Right lobe of liver (tissue), 4 donors: ENCODE data around the gene LRSAM1.

ENCODE experiments used
- POLR2A ChIP-seq: fragments of 450-650 bp; IDR thresholded peaks from one replicate; pipeline ENCODE4 v1.6.1; 2017; ENCODE audit warnings: antibody characterized with exemption, mild to moderate bottlenecking
- TF ChIP-seq, protein P1 (sequence below), 4 donors: fragments of 200-600 bp in 3 of 4; fragments of 450-650 bp in 1 of 4; IDR thresholded peaks; one replicate each; pipeline versions ENCODE4 v1.5.1 to v1.8.0; 2016 to 2022; ENCODE audit warnings: antibody characterized with exemption in 4 of 4, mild to moderate bottlenecking in 2 of 4
- donor health status: DM: no; HTN: no; CAD: no.
- donor health status: DM: no; HTN: no; CAD: no.
- donor health status: DM: no; HTN: yes; CAD: no.

DNA sequence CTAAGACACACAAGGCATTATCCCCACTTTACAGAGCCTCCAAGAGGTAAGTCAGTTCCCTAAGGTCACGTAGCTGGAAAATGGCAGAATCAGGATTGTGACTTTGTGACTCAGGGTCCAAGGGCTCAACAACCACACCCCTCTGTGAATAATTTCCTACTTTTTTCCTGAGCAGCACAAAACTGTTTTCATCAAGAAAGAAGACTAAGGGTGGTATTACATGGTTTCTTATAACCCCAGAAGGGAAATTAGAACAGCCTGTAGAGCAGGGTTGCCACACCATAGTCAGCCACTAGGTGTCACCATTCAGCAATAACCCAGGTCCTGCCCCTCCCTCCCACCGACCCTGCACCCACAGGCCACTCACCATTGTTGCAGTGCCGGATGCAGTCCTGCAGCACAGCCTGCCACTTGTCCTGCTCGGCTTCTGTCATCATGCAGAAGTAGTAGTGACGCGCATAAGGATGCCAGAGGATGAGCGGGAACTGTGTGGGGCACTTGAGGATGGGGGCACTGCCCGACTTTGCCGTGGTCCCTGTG, 72.1 kb downstream of the LRSAM1 start:
- TF ChIP-seq, protein P1, sequence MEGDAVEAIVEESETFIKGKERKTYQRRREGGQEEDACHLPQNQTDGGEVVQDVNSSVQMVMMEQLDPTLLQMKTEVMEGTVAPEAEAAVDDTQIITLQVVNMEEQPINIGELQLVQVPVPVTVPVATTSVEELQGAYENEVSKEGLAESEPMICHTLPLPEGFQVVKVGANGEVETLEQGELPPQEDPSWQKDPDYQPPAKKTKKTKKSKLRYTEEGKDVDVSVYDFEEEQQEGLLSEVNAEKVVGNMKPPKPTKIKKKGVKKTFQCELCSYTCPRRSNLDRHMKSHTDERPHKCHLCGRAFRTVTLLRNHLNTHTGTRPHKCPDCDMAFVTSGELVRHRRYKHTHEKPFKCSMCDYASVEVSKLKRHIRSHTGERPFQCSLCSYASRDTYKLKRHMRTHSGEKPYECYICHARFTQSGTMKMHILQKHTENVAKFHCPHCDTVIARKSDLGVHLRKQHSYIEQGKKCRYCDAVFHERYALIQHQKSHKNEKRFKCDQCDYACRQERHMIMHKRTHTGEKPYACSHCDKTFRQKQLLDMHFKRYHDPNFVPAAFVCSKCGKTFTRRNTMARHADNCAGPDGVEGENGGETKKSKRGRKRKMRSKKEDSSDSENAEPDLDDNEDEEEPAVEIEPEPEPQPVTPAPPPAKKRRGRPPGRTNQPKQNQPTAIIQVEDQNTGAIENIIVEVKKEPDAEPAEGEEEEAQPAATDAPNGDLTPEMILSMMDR (IDR thresholded peaks at IDR 0.05): peak in 2 of 4 donors; percentile 12 to 29
- no peak for TF ChIP-seq POLR2A
